Measurements from ENCODE around the gene KCNAB1.

GRCh38 chr3:156373654-156374053 is 253.3 kb downstream of the KCNAB1 start:
- no peak for TF ChIP-seq POLR2A (IDR thresholded peaks at IDR 0.05)
- TF ChIP-seq CTCF (IDR thresholded peaks at IDR 0.05), result no peak
- TF ChIP-seq EP300 (IDR thresholded peaks at IDR 0.05), result no peak

Measured in tibial nerve (tissue), 4 donors.